B cell (primary cell): ENCODE results near the gene COL2A1. TPM values are rescaled to one million over a fixed set of nuclear protein-coding genes. Genes with fewer than 3 reads are reported as not detected.

ENCODE experiments used
- ATAC-seq: fragments of 200-7000 bp; cut with Tn5 transposase; one replicate; pipeline ENCODE4 v1.10.0; 2021; ENCODE audit warnings: low read depth, mild to moderate bottlenecking, moderate number of reproducible peaks, moderate library complexity
- CTCF ChIA-PET: fragments of 350-600 bp; sonication (Branson Sonifier 250); formaldehyde crosslinking; loops from one replicate; lab custom pipeline; 2021; ENCODE audit warnings: antibody characterized with exemption, inconsistent platforms; lab: Charles Lee
- POLR2A ChIA-PET: fragments of 350-600 bp; sonication (Branson Sonifier 250); formaldehyde crosslinking; loops from one replicate; lab custom pipeline; 2021; ENCODE audit warnings: antibody characterized with exemption; lab: Charles Lee
- DNase-seq: peaks from one replicate; pipeline ENCODE4 v3.0.0; 2013
- H2AFZ ChIP-seq: 2 replicates; pipeline ENCODE4 v1.6.1; 2012; ENCODE audit warnings: mild to moderate bottlenecking, low read depth, low read length; ENCODE audit not compliant: insufficient read depth, poor library complexity, severe bottlenecking
- H3K27ac ChIP-seq, 2 donors: 1 replicate in 1 of 2; 2 replicates in 1 of 2; pipeline ENCODE4 v1.5.1; 2012 to 2013; ENCODE audit warnings: low read length in 2 of 2, mild to moderate bottlenecking in 2 of 2, moderate library complexity in 1 of 2
- H3K27me3 ChIP-seq, 4 experiments: fragments of 200-600 bp in 1 of 4; sonication (generic) in 1 of 4; replicated peaks in 1 of 4; 1 replicate in 2 of 4; 2 replicates in 2 of 4; pipeline versions ENCODE4 v1.6.1 to v1.7.0; 2013 to 2016; ENCODE audit warnings: low read length in 3 of 4, mild to moderate bottlenecking in 2 of 4, mixed read lengths in 1 of 4, moderate library complexity in 1 of 4; ENCODE audit not compliant: insufficient read depth in 4 of 4, control insufficient read depth in 3 of 4; ENCODE audit errors: control extremely low read depth in 1 of 4
- H3K36me3 ChIP-seq, 2 experiments: replicated peaks in 1 of 2; 1 replicate in 1 of 2; 2 replicates in 1 of 2; pipeline versions ENCODE4 v1.6.1 to v1.7.1; 2013; ENCODE audit warnings: low read length in 1 of 2; ENCODE audit not compliant: insufficient read depth in 2 of 2, control insufficient read depth in 1 of 2; ENCODE audit errors: control extremely low read depth in 1 of 2, extremely low read depth in 1 of 2
- H3K4me1 ChIP-seq, 2 donors: fragments of 200-600 bp in 1 of 2; sonication (generic) in 1 of 2; 1 replicate in 1 of 2; 2 replicates in 1 of 2; pipeline versions ENCODE4 v1.5.1 to v1.6.1; 2013 to 2017; ENCODE audit warnings: low read length in 2 of 2; ENCODE audit not compliant: control insufficient read depth in 2 of 2, insufficient read depth in 2 of 2
- H3K4me2 ChIP-seq: replicated peaks from 2 replicates; pipeline ENCODE3; 2012; ENCODE audit warnings: mild to moderate bottlenecking, low read depth, low read length; ENCODE audit not compliant: poor library complexity, severe bottlenecking
- H3K4me3 ChIP-seq, 5 experiments: fragments of 200-600 bp in 1 of 5; sonication (generic) in 1 of 5; 1 replicate in 3 of 5; 2 replicates in 2 of 5; pipeline versions ENCODE4 v1.5.1 to v1.7.0; 2011 to 2016; ENCODE audit warnings: low read length in 4 of 5, mild to moderate bottlenecking in 4 of 5, low read depth in 2 of 5, control low read depth in 1 of 5, moderate library complexity in 1 of 5; ENCODE audit not compliant: insufficient read depth in 1 of 5; ENCODE audit errors: control extremely low read depth in 1 of 5, extremely low read depth in 1 of 5
- H3K79me2 ChIP-seq: fragments of 200-600 bp; sonication (generic); one replicate; pipeline ENCODE4 v1.6.0; 2016; ENCODE audit warnings: low read length; ENCODE audit not compliant: control insufficient read depth, insufficient read depth
- H3K9ac ChIP-seq: fragments of 200-600 bp; sonication (generic); 2 replicates; pipeline ENCODE4 v1.6.1; 2017; ENCODE audit warnings: mild to moderate bottlenecking, low read length, moderate library complexity
- H3K9me3 ChIP-seq, 3 donors: one replicate each; pipeline versions ENCODE4 v1.6.1 to v1.7.1; 2013; ENCODE audit warnings: low read length in 2 of 3; ENCODE audit not compliant: control insufficient read depth in 2 of 3, insufficient read depth in 1 of 3; ENCODE audit errors: control extremely low read depth in 1 of 3
- H4K20me1 ChIP-seq: 2 replicates; pipeline ENCODE4 v1.6.0; 2012; ENCODE audit warnings: mild to moderate bottlenecking, low read length; ENCODE audit not compliant: insufficient read depth, control insufficient read depth, poor library complexity, severe bottlenecking
- H3K27ac Mint-ChIP-seq: one replicate; pipeline ENCODE4 v1.8.0; 2021; ENCODE audit warnings: mixed read lengths
- H3K27me3 Mint-ChIP-seq: one replicate; pipeline ENCODE4 v1.8.0; 2021; ENCODE audit warnings: mixed read lengths
- H3K4me1 Mint-ChIP-seq: one replicate; pipeline ENCODE4 v1.8.0; 2021; ENCODE audit warnings: mixed read lengths
- H3K4me3 Mint-ChIP-seq: one replicate; pipeline ENCODE4 v1.8.0; 2021; ENCODE audit warnings: mixed read lengths
- H3K9me3 Mint-ChIP-seq: one replicate; pipeline ENCODE4 v1.8.0; 2022; ENCODE audit warnings: mixed read lengths; ENCODE audit not compliant: insufficient read depth
- EZH2 ChIP-seq: IDR thresholded peaks from 2 replicates; pipeline ENCODE4 v1.6.1; 2012; ENCODE audit warnings: borderline replicate concordance, low read depth, mild to moderate bottlenecking, moderate library complexity, low read length; ENCODE audit not compliant: insufficient read depth, poor library complexity, severe bottlenecking
- WGBS: methylation state at CpG from one replicate; pipeline ENCODE4 v1.1.5; 2013; ENCODE audit warnings: missing lambda C conversion rate; ENCODE audit not compliant: insufficient coverage; 5-methylcytosine and 5-hydroxymethylcytosine counted together
- intact Hi-C: fragments of 100-400 bp; cut with micrococcal nuclease; formaldehyde crosslinking; loops from one replicate; pipeline ENCODE4 v1.10.0; 2022
- polyA plus RNA-seq: library from polyadenylated mRNA; depleted of rRNA; stranded (reverse); fragments of >200 nt; gene quantifications from 2 replicates; pipeline ENCODE4 v1.2.3, GENCODE V29; 2012
- total RNA-seq, 2 donors: library from RNA; stranded (reverse); fragments of 120-200 nt in 1 of 2; gene quantifications; 1 replicate in 1 of 2; 2 replicates in 1 of 2; pipeline versions ENCODE4 v1.2.3 to v1.2.4, GENCODE V29; 2013 to 2022
- TF ChIP-seq, protein P1 (sequence below): fragments of 200-600 bp; IDR thresholded peaks from one replicate; pipeline ENCODE4 v1.8.0; 2022; ENCODE audit warnings: antibody characterized with exemption, mild to moderate bottlenecking

Gene COL2A1
- total and polyA plus RNA-seq, 2 donors (not counting 1 experiment from before 2014, with no cell fraction given), result not detected

- Mint-ChIP-seq H3K4me3 (no peak overlapping the region), H3K4me1 (no peaks in the 10 kb centered on the region), H3K9me3 (no peaks in the 10 kb centered on the region), H3K27ac (no peak overlapping the region), H3K27me3 (no peaks in the 10 kb centered on the region)
- Histone ChIP-seq H3K27me3 (no peaks in the 10 kb centered on the region), H3K27ac (no peak overlapping the region), H3K4me2 (no peak overlapping the region), H3K4me3 (no peak overlapping the region), H3K36me3 (peaks cover 2 to 47% of the 10 kb centered on the region in 2 experiments), H2AFZ (no peak overlapping the region), H3K4me1 (no peaks in the 10 kb centered on the region), H3K9me3 (no peaks in the 10 kb centered on the region), H4K20me1 (no peaks in the 10 kb centered on the region), H3K79me2 (no peaks in the 10 kb centered on the region), H3K9ac (no peak overlapping the region)
- intact Hi-C loops, result no loop called here
- ATAC-seq (no peak), DNase-seq (no peak)
- 100% methylated on average over 6 of the region's 6 CpGs for WGBS
- TF ChIP-seq EZH2, result no peak
- TF ChIP-seq, protein P1, sequence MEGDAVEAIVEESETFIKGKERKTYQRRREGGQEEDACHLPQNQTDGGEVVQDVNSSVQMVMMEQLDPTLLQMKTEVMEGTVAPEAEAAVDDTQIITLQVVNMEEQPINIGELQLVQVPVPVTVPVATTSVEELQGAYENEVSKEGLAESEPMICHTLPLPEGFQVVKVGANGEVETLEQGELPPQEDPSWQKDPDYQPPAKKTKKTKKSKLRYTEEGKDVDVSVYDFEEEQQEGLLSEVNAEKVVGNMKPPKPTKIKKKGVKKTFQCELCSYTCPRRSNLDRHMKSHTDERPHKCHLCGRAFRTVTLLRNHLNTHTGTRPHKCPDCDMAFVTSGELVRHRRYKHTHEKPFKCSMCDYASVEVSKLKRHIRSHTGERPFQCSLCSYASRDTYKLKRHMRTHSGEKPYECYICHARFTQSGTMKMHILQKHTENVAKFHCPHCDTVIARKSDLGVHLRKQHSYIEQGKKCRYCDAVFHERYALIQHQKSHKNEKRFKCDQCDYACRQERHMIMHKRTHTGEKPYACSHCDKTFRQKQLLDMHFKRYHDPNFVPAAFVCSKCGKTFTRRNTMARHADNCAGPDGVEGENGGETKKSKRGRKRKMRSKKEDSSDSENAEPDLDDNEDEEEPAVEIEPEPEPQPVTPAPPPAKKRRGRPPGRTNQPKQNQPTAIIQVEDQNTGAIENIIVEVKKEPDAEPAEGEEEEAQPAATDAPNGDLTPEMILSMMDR, result no peak
- CTCF ChIA-PET, result interaction anchor here (0.5 kb wide), 1 partner anchor 731 kb away, joined by 3 read pairs; no protein-coding TSS in a partner anchor
- POLR2A ChIA-PET, result no interaction called here
These were observed 45.9 kb upstream of the COL2A1 start for GRCh38 chr12:48050174-48050573.

DNA sequence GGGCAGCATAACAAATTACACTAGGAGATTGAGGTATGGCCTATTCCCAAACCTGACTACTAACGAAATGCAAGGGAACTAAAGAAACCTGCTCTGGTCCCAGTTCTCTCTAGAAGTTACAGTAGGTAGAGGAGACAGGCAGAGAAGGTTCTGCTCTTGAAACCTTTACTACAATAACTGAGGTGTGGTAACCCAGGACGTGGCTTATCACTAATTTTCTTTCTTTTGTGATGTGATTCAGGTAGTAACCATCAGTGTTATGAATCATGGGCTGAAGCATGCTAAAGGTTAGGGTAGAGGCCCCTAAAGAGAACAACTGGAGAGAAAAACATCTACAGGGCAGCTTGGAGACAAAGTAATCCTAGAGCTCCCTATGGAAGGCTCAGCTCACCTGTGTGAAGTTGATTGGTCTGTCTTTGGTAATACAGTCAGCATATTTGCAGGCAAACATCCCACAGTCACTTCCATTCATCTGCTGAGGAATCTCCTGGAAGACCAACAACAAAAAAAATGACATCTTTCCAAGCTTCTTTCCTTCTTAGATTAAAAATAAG, 41.8 kb upstream of the COL2A1 start:
- Mint-ChIP-seq H3K27me3 (no peaks in the 10 kb centered on the region), H3K9me3 (no peaks in the 10 kb centered on the region), H3K4me3 (no peak overlapping the region), H3K27ac (no peak overlapping the region), H3K4me1 (no peaks in the 10 kb centered on the region)
- H3K79me2 ChIP-seq, result no peaks in the 10 kb centered on the region
- no peak overlapping the region for H3K4me3 ChIP-seq
- ChIA-PET CTCF (interaction anchor here (1.1 kb wide), 1 partner anchor 119 kb away, joined by 3 read pairs; no protein-coding TSS in a partner anchor), POLR2A (no interaction called here)
- WGBS, result 83% methylated on average over 1 of the region's 2 CpGs
- no peaks in the 10 kb centered on the region for H3K27me3 ChIP-seq
- peaks cover 0 to 56% of the 10 kb centered on the region in 2 experiments for H3K36me3 ChIP-seq
- no peak overlapping the region for H2AFZ ChIP-seq
- TF ChIP-seq EZH2, result no peak
- TF ChIP-seq, protein P1, result no peak
- ATAC-seq, result no peak
- H3K4me1 ChIP-seq, result no peaks in the 10 kb centered on the region
- H3K27ac ChIP-seq, result no peak overlapping the region
- H3K9me3 ChIP-seq, result no peaks in the 10 kb centered on the region
- intact Hi-C loops, result no loop called here
- no peaks in the 10 kb centered on the region for H4K20me1 ChIP-seq
- no peak overlapping the region for H3K4me2 ChIP-seq
- H3K9ac ChIP-seq, result no peak overlapping the region
- no peak for DNase-seq
